Measurements from ENCODE around the gene SHKBP1.

DNA sequence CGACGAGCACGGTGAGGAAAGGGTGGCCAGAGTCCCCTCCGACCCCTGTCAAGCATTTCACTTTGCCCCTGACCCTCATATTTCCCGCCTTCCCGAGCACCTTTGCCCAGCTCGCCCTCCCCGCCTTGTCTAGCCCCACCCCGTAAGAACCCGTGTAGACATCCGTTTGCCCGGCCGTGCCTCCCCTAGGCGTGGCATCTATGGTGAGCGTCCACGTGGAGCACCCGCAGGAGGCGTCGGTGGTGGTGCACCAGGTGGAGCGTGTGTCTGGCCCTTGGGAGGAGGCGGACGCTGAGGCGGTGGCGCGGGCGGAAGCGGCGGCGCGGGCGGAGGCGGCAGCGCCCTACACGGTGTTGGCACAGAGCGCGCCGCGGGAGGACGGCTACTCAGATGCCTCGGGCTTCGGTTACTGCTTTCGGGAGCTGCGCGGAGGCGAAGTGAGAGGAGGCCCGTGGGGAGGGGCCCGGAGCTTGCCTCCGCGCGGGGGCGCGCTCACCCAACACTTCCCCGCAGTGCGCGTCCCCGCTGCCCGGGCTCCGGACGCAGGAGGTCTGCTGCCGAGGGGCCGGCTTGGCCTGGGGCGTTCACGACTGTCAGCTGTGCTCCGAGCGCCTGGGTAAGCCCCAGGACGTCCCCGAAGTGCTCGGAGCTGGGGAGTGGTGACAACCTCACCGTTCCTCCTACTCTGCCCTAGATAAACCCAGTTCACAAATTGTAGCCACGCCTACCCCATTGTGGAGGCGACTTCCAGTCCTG is 28.7 kb downstream of the SHKBP1 start:
- TF ChIP-seq, protein P1, sequence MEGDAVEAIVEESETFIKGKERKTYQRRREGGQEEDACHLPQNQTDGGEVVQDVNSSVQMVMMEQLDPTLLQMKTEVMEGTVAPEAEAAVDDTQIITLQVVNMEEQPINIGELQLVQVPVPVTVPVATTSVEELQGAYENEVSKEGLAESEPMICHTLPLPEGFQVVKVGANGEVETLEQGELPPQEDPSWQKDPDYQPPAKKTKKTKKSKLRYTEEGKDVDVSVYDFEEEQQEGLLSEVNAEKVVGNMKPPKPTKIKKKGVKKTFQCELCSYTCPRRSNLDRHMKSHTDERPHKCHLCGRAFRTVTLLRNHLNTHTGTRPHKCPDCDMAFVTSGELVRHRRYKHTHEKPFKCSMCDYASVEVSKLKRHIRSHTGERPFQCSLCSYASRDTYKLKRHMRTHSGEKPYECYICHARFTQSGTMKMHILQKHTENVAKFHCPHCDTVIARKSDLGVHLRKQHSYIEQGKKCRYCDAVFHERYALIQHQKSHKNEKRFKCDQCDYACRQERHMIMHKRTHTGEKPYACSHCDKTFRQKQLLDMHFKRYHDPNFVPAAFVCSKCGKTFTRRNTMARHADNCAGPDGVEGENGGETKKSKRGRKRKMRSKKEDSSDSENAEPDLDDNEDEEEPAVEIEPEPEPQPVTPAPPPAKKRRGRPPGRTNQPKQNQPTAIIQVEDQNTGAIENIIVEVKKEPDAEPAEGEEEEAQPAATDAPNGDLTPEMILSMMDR (IDR thresholded peaks at IDR 0.05), result peak in 1 of 3 experiments; percentile 51
- TF ChIP-seq POLR2A (IDR thresholded peaks at IDR 0.05), result peak in 1 of 2 donors; percentile 6
